HG02981 (cell line): ENCODE measurements around the gene MTRF1.
"Not testable (repeated sequence)": the region's sequence is repeated elsewhere in the genome, so short reads cannot be mapped to it uniquely, and the experiment has no call there.

Experiments
- ATAC-seq: cut with Tn5 transposase; IDR thresholded peaks from one replicate; pipeline ENCODE4 v1.9.1; 2021; ENCODE audit warnings: mild to moderate bottlenecking, moderate library complexity; ENCODE audit not compliant: unreplicated experiment

The MTRF1 gene

GRCh38 chr13:41178040-41178439, 85.3 kb downstream of the MTRF1 start:
- ATAC-seq, result no peak

- ATAC-seq, result no peak
Measured at GRCh38 chr13:41177616-41178015, 85.8 kb downstream of the MTRF1 start.

GRCh38 chr13:41175576-41175975, 87.8 kb downstream of the MTRF1 start:
- ATAC-seq, result not testable (repeated sequence)
